Uterus (tissue), 4 donors: ENCODE results near the gene GPR21. TPM values are rescaled to one million over a fixed set of nuclear protein-coding genes. Genes with fewer than 3 reads are reported as not detected.
A peak's percentile ranks its signal among the peaks of the same experiment; 100 is the strongest.

ENCODE experiments used
- DNase-seq, 2 donors: peaks; one replicate each; pipeline ENCODE4 v3.0.0-alpha.2; 2019 to 2020
- H3K27ac ChIP-seq, 2 donors: fragments of 200-600 bp; sonication (generic); 1 replicate in 1 of 2; 2 replicates in 1 of 2; pipeline ENCODE4 v1.5.1; 2016 to 2018
- H3K27me3 ChIP-seq, 2 donors: fragments of 200-600 bp; sonication (generic); one replicate each; pipeline ENCODE4 v1.5.1; 2018 to 2019; ENCODE audit warnings: control low read depth in 1 of 2
- H3K36me3 ChIP-seq, 2 donors: fragments of 200-600 bp; sonication (generic); one replicate each; pipeline ENCODE4 v1.5.1; 2019; ENCODE audit warnings: control low read depth in 1 of 2
- H3K4me1 ChIP-seq, 2 donors: fragments of 200-600 bp; sonication (generic); one replicate each; pipeline ENCODE4 v1.5.1; 2018 to 2019; ENCODE audit warnings: control low read depth in 1 of 2
- H3K4me3 ChIP-seq, 2 donors: fragments of 200-600 bp; sonication (generic); 1 replicate in 1 of 2; 2 replicates in 1 of 2; pipeline ENCODE4 v1.5.1; 2018 to 2019; ENCODE audit warnings: mild to moderate bottlenecking in 1 of 2
- H3K9me3 ChIP-seq, 2 donors: fragments of 200-600 bp; sonication (generic); one replicate each; pipeline ENCODE4 v1.5.1; 2019; ENCODE audit warnings: control low read depth in 1 of 2
- CTCF ChIP-seq, 4 experiments: fragments of 200-600 bp in 2 of 4; fragments of 450-650 bp in 2 of 4; sonication (generic) in 2 of 4; IDR thresholded peaks; one replicate each; pipeline ENCODE4 v1.5.1; 2016 to 2019; ENCODE audit warnings: antibody characterized with exemption in 4 of 4, mild to moderate bottlenecking in 2 of 4, moderate library complexity in 1 of 4
- POLR2A ChIP-seq, 2 donors: fragments of 450-650 bp; IDR thresholded peaks; one replicate each; pipeline ENCODE4 v1.6.1; 2016; ENCODE audit warnings: antibody characterized with exemption in 2 of 2, mild to moderate bottlenecking in 1 of 2, moderate library complexity in 1 of 2
- intact Hi-C: fragments of 100-400 bp; cut with DNase I; formaldehyde crosslinking; loops from one replicate; pipeline ENCODE4 v1.15.1; 2023; ENCODE audit warnings: low total_unique reads
- total RNA-seq, 4 donors: library from RNA; depleted of rRNA in 3 of 4; stranded (reverse); fragments of >200 nt in 3 of 4; gene quantifications; one replicate each; pipeline versions ENCODE4 v1.1.0 to v1.2.4, GENCODE V29; 2014 to 2023
- donor health status: DM: yes; HTN: yes; CAD: no.

The GPR21 gene
- total RNA-seq, 4 donors from 2014 or later: 1.5 to 7.2 (median 4.3) TPM; not detected in 1

- no peaks in the 10 kb centered on the region for H3K4me1 ChIP-seq
- no peak overlapping the region for H3K4me3 ChIP-seq
- no peak for DNase-seq
- no peak overlapping the region for H3K27ac ChIP-seq
- H3K9me3 ChIP-seq: no peaks in the 10 kb centered on the region
- no peaks in the 10 kb centered on the region for H3K27me3 ChIP-seq
- intact Hi-C loops: no loop called here
- peaks cover 0 to 4% of the 10 kb centered on the region in 2 donors for H3K36me3 ChIP-seq
- TF ChIP-seq POLR2A (IDR thresholded peaks at IDR 0.05) (no peak), CTCF (IDR thresholded peaks at IDR 0.05) (no peak)
Measured at GRCh38 chr9:122996586-122996985, 36.9 kb upstream of the GPR21 start.

DNA sequence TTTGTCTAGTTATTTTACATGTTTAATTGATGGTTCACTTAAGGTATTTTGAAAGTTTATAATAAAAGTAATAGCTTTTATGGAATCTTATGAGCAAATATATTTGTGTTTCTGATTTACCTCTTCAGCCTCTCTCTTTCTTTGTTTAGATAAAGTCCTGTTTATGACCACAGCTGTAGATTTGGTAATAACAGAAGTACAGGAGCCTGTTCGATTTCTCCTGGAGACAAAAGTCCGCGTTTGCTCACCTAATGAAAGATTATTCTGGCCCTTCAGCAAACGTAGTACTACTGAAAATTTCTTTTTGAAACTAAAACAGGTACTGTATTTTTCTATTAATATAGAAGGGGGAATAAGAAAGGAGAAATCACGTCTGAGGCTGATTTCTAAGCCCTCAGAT is 35.0 kb upstream of the GPR21 start:
- Histone ChIP-seq H3K36me3 (peaks cover 0 to 4% of the 10 kb centered on the region in 2 donors), H3K27me3 (no peaks in the 10 kb centered on the region), H3K4me3 (no peak overlapping the region), H3K27ac (no peak overlapping the region), H3K9me3 (no peaks in the 10 kb centered on the region), H3K4me1 (no peaks in the 10 kb centered on the region)
- TF ChIP-seq POLR2A (IDR thresholded peaks at IDR 0.05) (no peak), CTCF (IDR thresholded peaks at IDR 0.05) (no peak)
- no peak for DNase-seq
- intact Hi-C loops: no loop called here

DNA sequence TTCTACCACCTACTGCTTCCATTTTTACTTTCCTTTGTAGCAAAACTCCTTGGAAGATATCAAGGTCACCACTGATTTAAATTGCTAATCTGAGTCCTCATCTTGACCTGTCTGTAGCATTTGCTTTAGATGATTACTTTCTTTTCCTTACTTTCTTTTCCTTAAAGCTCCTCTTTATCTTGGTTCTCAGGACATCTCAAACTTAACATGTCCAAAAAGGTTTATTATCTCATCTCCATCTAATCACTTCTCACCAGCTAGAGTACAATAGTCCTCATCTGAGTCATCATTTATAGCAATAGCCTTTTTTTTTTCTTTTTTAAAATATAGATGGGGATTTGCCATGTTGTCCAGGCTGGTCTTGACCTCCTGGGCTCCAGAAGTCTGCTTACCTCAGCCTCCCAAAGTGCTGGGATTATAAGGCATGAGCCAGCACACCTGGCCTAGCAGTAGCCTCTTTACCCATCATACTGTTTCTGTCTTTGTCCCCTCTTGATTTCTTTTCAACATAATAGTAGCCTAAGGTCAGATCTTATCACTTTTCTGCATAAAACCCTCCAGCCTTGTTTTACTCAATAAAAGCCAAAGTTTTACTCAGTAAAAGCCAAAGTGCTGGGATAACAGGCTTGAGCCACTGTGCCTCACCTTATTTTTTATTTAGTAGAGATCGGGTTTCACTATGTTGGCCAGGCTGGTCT is 32.9 kb upstream of the GPR21 start:
- Histone ChIP-seq H3K27ac (peak overlapping the region in 1 of 2 donors; percentile 18), H3K36me3 (peaks cover 0 to 4% of the 10 kb centered on the region in 2 donors), H3K27me3 (no peaks in the 10 kb centered on the region), H3K9me3 (no peaks in the 10 kb centered on the region), H3K4me3 (no peak overlapping the region), H3K4me1 (no peaks in the 10 kb centered on the region)
- no peak for TF ChIP-seq CTCF (IDR thresholded peaks at IDR 0.05)
- no peak for TF ChIP-seq POLR2A (IDR thresholded peaks at IDR 0.05)
- no peak for DNase-seq
- intact Hi-C loops: no loop called here

DNA sequence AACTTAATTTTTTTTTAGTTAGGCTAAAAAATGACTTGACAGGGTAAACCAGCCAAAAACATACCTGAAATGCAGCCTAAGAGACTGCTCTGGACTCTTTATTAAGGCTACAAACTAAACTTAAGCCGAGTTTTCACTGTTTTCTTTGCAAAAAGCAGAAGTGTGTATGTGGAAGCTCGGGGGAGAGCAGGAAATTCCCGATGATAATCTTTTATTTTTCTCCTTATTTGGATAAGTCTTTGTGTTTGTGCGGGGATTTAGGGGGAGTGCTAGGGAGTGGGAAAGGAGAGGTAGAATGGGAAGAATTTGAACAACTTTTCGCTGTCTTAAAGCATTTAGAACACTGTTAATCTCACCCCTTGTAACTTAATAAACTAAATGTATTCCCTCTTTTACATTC is 30.7 kb upstream of the GPR21 start:
- DNase-seq: no peak
- intact Hi-C loops: no loop called here
- Histone ChIP-seq H3K9me3 (no peaks in the 10 kb centered on the region), H3K36me3 (no peaks in the 10 kb centered on the region), H3K27me3 (no peaks in the 10 kb centered on the region), H3K27ac (peak overlapping the region; percentile 64 to 74), H3K4me3 (no peak overlapping the region), H3K4me1 (no peaks in the 10 kb centered on the region)
- TF ChIP-seq CTCF (IDR thresholded peaks at IDR 0.05) (no peak), POLR2A (IDR thresholded peaks at IDR 0.05) (no peak)

GRCh38 chr9:123003466-123003865 is 30.0 kb upstream of the GPR21 start:
- H3K27me3 ChIP-seq: no peaks in the 10 kb centered on the region
- intact Hi-C loops: no loop called here
- DNase-seq: no peak
- H3K9me3 ChIP-seq: no peaks in the 10 kb centered on the region
- no peak overlapping the region for H3K4me3 ChIP-seq
- H3K27ac ChIP-seq: peak overlapping the region; percentile 64 to 74
- TF ChIP-seq CTCF (IDR thresholded peaks at IDR 0.05) (no peak), POLR2A (IDR thresholded peaks at IDR 0.05) (no peak)
- no peaks in the 10 kb centered on the region for H3K4me1 ChIP-seq
- no peaks in the 10 kb centered on the region for H3K36me3 ChIP-seq
